ENCODE measurements around the gene DRD2. TPM values are rescaled to one million over a fixed set of nuclear protein-coding genes. Genes with fewer than 3 reads are reported as not detected.

The DRD2 gene
- total and polyA plus RNA-seq, 4 donors, result not detected

DNA sequence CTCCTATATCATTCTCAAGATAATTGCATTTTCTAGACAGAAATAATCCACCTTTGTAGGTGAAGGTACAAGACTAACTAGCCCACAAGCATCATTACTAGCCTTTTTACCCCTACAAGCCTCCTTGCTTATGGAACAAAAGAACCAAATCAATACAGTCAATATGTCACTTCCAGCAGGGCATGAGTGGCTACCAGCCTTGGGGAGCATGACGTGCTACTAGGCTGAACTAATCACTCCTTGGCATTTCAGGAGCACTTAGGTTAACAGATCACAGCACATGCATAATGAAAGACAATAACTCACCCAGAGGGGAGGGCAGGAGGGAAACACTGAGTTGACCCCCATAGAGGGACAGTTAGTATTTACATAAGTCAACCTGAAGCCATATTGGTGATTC, 2.7 kb downstream of the DRD2 start:
- WGBS, result 39% methylated on average over 1 of the region's 1 CpG
- Histone ChIP-seq H3K9ac (ENCODE audit: low read depth in 1 of 2, low read length in 2 of 2) (no peak overlapping the region), H3K27ac (ENCODE audit: low read depth in 1 of 2, low read length in 2 of 2) (no peak overlapping the region), H3K4me1 (ENCODE audit: control insufficient read depth in 4 of 4, insufficient read depth in 4 of 4, low read length in 3 of 4) (peaks cover 0 to 5% (median 1%) of the 10 kb centered on the region in 4 donors), H3K36me3 (ENCODE audit: control insufficient read depth in 4 of 4, insufficient read depth in 3 of 4, low read depth in 1 of 4, low read length in 3 of 4) (no peaks in the 10 kb centered on the region), H3K4me3 (ENCODE audit: low read depth in 1 of 3, low read length in 3 of 3) (no peak overlapping the region), H3K27me3 (ENCODE audit: control insufficient read depth in 4 of 4, insufficient read depth in 4 of 4, low read length in 3 of 4) (peaks cover 2 to 18% (median 5%) of the 10 kb centered on the region in 4 donors), H3K9me3 (ENCODE audit: control insufficient read depth in 4 of 4, low read length in 3 of 4) (peaks cover 0 to 2% (median 0%) of the 10 kb centered on the region in 4 donors)
- DNase-seq (ENCODE audit: low spot score), result no peak
- TF ChIP-seq, protein P1, sequence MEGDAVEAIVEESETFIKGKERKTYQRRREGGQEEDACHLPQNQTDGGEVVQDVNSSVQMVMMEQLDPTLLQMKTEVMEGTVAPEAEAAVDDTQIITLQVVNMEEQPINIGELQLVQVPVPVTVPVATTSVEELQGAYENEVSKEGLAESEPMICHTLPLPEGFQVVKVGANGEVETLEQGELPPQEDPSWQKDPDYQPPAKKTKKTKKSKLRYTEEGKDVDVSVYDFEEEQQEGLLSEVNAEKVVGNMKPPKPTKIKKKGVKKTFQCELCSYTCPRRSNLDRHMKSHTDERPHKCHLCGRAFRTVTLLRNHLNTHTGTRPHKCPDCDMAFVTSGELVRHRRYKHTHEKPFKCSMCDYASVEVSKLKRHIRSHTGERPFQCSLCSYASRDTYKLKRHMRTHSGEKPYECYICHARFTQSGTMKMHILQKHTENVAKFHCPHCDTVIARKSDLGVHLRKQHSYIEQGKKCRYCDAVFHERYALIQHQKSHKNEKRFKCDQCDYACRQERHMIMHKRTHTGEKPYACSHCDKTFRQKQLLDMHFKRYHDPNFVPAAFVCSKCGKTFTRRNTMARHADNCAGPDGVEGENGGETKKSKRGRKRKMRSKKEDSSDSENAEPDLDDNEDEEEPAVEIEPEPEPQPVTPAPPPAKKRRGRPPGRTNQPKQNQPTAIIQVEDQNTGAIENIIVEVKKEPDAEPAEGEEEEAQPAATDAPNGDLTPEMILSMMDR (IDR thresholded peaks at IDR 0.05; ENCODE audit: low read depth, low read length, missing input control), result no peak
- TF ChIP-seq FOXA2 (IDR thresholded peaks at IDR 0.05) (no peak), JUND (IDR thresholded peaks at IDR 0.05) (no peak), NR2F2 (IDR thresholded peaks at IDR 0.05) (no peak), EGR1 (IDR thresholded peaks at IDR 0.05; ENCODE audit: low read depth in 2 of 2) (no peak), TAF1 (conservative IDR thresholded peaks at IDR 0.05) (no peak), RXRA (IDR thresholded peaks at IDR 0.05) (no peak), SP1 (IDR thresholded peaks at IDR 0.05) (no peak), YY1 (IDR thresholded peaks at IDR 0.05) (no peak), GABPA (IDR thresholded peaks at IDR 0.05 in 1 of 2, conservative IDR thresholded peaks at IDR 0.05 in 1 of 2) (no peak), RAD21 (IDR thresholded peaks at IDR 0.05) (no peak), HNF4A (conservative IDR thresholded peaks at IDR 0.05) (no peak), FOXA1 (IDR thresholded peaks at IDR 0.05) (no peak), HNF4G (IDR thresholded peaks at IDR 0.05) (no peak)
- TF ChIP-seq, protein P2, sequence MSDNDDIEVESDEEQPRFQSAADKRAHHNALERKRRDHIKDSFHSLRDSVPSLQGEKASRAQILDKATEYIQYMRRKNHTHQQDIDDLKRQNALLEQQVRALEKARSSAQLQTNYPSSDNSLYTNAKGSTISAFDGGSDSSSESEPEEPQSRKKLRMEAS (IDR thresholded peaks at IDR 0.05), result no peak
- TF ChIP-seq, protein P3, sequence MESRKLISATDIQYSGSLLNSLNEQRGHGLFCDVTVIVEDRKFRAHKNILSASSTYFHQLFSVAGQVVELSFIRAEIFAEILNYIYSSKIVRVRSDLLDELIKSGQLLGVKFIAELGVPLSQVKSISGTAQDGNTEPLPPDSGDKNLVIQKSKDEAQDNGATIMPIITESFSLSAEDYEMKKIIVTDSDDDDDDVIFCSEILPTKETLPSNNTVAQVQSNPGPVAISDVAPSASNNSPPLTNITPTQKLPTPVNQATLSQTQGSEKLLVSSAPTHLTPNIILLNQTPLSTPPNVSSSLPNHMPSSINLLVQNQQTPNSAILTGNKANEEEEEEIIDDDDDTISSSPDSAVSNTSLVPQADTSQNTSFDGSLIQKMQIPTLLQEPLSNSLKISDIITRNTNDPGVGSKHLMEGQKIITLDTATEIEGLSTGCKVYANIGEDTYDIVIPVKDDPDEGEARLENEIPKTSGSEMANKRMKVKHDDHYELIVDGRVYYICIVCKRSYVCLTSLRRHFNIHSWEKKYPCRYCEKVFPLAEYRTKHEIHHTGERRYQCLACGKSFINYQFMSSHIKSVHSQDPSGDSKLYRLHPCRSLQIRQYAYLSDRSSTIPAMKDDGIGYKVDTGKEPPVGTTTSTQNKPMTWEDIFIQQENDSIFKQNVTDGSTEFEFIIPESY (IDR thresholded peaks at IDR 0.05), result no peak
- TF ChIP-seq, protein P4, sequence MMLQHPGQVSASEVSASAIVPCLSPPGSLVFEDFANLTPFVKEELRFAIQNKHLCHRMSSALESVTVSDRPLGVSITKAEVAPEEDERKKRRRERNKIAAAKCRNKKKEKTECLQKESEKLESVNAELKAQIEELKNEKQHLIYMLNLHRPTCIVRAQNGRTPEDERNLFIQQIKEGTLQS (IDR thresholded peaks at IDR 0.05), result no peak

DNA sequence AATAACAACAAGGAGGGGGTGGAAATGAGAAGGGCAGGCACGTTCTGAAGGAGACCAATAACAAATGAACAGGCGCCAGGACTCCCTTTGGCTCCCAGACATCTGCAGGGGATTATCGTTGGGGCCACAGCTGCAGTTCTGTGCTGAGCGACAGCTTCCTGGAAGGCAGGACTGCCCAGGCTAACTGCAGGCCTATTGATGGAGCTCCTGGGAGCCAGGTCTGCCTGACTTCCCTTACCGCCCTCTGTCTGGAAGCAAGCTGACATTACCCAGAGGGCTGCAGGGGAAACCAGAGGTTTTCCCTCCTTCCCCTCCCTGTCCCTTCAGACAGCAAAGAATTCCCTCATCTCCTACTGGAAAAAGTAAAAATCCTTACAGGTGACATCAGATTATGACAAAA, 5.0 kb downstream of the DRD2 start:
- WGBS, result 52% methylated on average over 5 of the region's 5 CpGs
- no peak overlapping the region for H3K9ac ChIP-seq (ENCODE audit: low read depth in 1 of 2, low read length in 2 of 2)
- H3K4me1 ChIP-seq (ENCODE audit: control insufficient read depth in 4 of 4, insufficient read depth in 4 of 4, low read length in 3 of 4), result peaks cover 0 to 5% (median 1%) of the 10 kb centered on the region in 4 donors
- peaks cover 0 to 2% (median 0%) of the 10 kb centered on the region in 4 donors for H3K9me3 ChIP-seq (ENCODE audit: control insufficient read depth in 4 of 4, low read length in 3 of 4)
- H3K36me3 ChIP-seq (ENCODE audit: control insufficient read depth in 4 of 4, insufficient read depth in 3 of 4, low read depth in 1 of 4, low read length in 3 of 4), result no peaks in the 10 kb centered on the region
- H3K27me3 ChIP-seq (ENCODE audit: control insufficient read depth in 4 of 4, insufficient read depth in 4 of 4, low read length in 3 of 4), result peaks cover 2 to 12% (median 4%) of the 10 kb centered on the region in 4 donors
- TF ChIP-seq, protein P1 (IDR thresholded peaks at IDR 0.05; ENCODE audit: low read depth, low read length, missing input control), result no peak
- no peak overlapping the region for H3K4me3 ChIP-seq (ENCODE audit: low read depth in 1 of 3, low read length in 3 of 3)
- H3K27ac ChIP-seq (ENCODE audit: low read depth in 1 of 2, low read length in 2 of 2), result no peak overlapping the region
- no peak for DNase-seq (ENCODE audit: low spot score)
